NAMALWA (cell line): Measurements from ENCODE around the gene ARMCX6.
"Not testable (repeated sequence)": the region's sequence is repeated elsewhere in the genome, so short reads cannot be mapped to it uniquely, and the experiment has no call there.

Experiments used
- DNase-seq: peaks from one replicate; pipeline ENCODE4 v3.0.0-alpha.2; 2015; ENCODE audit warnings: low spot score

Gene ARMCX6

GRCh38 chrX:101617211-101618191 lies at the start of gene ARMCX6:
ARMCX6 (minus strand) TSS chrX:101618000; CDS start chrX:101616620, 1,380 bp downstream.
- peak; percentile 84 for DNase-seq

GRCh38 chrX:101659601-101660063 lies 41.8 kb upstream of the ARMCX6 start, which contains the start of gene ARMCX2:
ARMCX2 (minus strand) TSS chrX:101659850; CDS start chrX:101657588, 2,262 bp downstream.
- DNase-seq, result no peak

GRCh38 chrX:101658661-101659491 lies 41.1 kb upstream of the ARMCX6 start:
- no peak for DNase-seq

GRCh38 chrX:101657495-101657894 lies 39.7 kb upstream of the ARMCX6 start:
- no peak for DNase-seq

DNA sequence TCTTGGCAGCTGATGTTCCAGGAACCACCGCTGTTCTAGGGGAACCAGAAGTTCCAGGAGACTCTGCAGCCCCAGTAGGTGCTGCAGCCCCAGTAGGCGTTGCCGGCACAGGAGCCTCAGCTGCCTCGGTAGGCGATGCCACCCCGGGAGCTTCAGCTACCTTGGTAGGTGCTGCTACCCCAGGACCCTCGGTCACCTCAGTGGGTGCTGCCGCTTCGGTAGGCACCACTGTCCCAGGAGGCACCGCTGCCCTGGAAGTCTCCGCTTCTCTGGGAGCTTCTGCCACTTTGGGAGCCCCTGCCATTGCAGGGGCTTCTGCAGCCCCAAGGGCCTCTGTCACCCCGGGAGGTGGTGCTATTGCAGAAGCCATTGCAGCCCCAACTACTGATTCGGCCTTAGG lies 39.0 kb upstream of the ARMCX6 start:
- no peak for DNase-seq

DNA sequence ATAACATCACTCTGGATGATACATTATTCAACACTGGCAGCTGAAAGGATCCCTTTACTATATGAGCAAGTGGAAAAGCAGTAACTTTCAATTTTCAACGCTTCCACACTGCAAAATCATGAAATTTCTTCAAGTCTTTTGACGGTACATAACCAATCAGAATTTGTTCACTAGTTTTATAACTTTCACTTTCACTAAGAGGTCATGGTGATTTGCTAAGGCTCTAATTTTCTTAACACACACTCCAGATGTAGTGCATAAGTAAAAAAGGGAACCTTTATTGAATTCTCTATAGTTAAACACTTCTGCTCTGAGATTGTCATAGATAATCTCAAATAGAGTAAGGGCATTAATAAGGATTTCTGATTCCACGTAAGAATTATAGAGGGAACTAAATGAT lies 37.7 kb upstream of the ARMCX6 start:
- no peak for DNase-seq

DNA sequence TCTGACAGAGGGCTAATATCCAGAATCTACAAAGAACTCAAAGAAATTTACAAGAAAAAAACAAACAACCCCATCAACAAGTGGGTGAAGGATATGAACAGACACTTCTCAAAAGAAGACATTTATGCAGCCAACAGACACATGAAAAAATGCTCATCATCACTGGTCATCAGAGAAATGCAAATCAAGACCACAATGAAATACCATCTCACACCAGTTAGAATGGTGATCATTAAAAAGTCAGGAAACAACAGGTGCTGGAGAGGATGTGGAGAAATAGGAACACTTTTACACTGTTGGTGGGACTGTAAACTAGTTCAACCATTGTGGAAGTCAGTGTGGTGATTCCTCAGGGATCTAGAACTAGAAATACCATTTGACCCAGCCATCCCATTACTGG lies 29.9 kb upstream of the ARMCX6 start:
- DNase-seq, result not testable (repeated sequence)

DNA sequence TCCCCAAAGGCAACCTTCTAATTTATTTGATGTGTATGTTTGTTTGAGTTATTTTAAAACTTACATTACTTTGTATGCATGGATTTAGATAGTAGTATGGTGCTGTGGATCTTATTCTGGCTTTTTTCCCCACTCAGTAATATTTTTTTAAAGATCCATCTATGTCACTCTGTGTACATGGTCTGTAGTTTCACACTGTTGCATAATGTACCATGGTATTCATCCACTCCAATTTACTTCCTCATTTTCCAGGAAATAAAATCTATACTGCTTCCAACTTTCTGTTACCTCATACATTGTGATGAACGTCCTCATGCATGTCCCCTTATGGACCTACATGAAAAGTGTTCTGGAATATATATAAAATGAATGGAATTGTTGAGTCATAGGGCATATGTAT lies 24.3 kb upstream of the ARMCX6 start:
- DNase-seq, result no peak

DNA sequence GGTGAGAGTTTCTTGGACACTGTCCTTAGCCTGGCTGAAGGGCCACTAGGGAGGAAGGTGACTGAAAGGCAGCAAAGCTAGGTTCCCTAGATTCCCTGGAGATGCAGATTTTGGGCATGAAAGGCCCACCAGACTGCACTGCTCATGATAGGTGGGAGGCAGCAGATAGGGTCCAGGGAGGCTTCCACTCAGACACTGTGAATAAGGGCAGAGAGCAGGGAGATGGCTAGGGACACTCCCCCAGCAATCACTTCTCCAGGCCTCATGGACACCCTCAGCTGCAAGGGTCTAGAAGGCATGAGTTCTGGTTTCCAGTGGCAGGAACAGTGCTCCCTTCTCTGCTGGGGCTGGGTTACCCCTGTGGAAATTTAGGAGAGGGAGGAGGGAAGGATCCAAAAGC lies 21.8 kb upstream of the ARMCX6 start:
- DNase-seq, result no peak

- DNase-seq, result peak; percentile 13
These were observed 1.6 kb upstream of the ARMCX6 start for GRCh38 chrX:101619364-101619763.

GRCh38 chrX:101605728-101606127 lies 12.1 kb downstream of the ARMCX6 start:
- DNase-seq, result no peak

DNA sequence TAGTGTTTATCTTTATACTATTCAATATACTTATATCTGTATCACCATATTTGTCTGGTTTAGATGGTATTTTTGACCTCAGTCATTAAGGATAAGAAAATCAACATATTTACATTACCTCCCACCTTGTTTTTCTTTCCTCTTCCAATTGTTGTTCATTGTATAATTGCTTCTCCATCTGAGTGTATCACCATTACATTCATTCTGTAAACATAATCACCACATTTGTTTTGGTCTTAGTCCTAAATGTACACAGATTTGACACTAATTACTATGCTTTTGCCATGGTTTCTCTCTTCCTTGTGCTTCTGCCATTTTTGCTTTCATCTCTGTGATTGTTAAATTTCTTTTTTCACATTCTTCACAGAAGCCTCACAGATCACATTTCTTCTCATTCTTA lies 12.7 kb downstream of the ARMCX6 start:
- DNase-seq, result no peak

GRCh38 chrX:101602077-101602476 lies 15.7 kb downstream of the ARMCX6 start:
- no peak for DNase-seq

DNA sequence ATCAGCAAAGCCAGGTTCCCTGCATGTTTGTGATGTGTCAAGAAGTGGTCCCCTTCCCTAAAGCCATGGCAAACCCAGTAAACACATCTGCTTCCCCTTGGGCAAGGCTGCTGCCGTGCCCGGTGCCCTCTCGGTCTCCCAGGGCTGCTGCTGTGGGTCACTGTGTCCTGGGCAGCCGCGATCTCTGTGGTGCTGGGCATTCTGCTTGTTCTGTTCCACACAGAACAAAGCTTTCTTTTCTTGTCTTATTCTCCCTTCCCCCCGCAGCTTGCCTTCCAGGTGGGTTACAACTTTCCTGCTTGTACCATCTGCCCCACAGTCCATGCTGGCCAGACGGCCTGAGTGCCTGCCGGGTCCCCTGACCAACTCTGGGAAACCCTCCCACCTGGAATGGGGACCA lies 18.2 kb downstream of the ARMCX6 start:
- DNase-seq, result not testable (repeated sequence)

- peak; percentile 73 for DNase-seq
These were observed 21.9 kb downstream of the ARMCX6 start for GRCh38 chrX:101595739-101596419.
